ENCODE results near the gene TNNI3K. TPM values are rescaled to one million over a fixed set of nuclear protein-coding genes. Genes with fewer than 3 reads are reported as not detected.

Gene TNNI3K
- total RNA-seq, 4 donors from 2014 or later: 0.63 to 4.5 (median 3.6) TPM

DNA sequence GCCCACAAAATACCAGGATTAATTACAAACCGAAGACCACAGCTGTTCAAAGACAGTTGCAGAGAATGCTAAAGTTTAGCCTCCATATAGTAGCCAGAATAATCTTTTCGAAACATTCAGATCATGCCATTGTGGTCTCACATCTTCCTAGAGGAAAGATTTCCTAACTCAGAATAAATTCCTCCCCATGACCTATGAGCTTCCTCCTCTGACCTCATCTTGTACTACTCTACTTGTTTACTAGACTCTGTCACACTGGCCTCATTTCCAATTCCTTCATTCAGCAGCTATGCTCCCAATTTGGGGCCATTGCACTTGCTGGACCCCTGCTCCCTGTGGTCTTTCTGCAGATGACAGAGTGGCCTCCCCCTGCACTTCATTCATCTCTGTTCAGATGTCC is 349.0 kb downstream of the TNNI3K start:
- no peaks in the 10 kb centered on the region for H3K36me3 ChIP-seq
- H3K27ac ChIP-seq (replicated peaks in 1 of 4): no peak overlapping the region
- intact Hi-C loops (cut with DNase I): no loop called here
- TF ChIP-seq EP300 (IDR thresholded peaks at IDR 0.05) (no peak), POLR2A (IDR thresholded peaks at IDR 0.05; ENCODE audit: low read depth) (no peak), POLR2AphosphoS5 (IDR thresholded peaks at IDR 0.05) (no peak)
- TF ChIP-seq, protein P1, sequence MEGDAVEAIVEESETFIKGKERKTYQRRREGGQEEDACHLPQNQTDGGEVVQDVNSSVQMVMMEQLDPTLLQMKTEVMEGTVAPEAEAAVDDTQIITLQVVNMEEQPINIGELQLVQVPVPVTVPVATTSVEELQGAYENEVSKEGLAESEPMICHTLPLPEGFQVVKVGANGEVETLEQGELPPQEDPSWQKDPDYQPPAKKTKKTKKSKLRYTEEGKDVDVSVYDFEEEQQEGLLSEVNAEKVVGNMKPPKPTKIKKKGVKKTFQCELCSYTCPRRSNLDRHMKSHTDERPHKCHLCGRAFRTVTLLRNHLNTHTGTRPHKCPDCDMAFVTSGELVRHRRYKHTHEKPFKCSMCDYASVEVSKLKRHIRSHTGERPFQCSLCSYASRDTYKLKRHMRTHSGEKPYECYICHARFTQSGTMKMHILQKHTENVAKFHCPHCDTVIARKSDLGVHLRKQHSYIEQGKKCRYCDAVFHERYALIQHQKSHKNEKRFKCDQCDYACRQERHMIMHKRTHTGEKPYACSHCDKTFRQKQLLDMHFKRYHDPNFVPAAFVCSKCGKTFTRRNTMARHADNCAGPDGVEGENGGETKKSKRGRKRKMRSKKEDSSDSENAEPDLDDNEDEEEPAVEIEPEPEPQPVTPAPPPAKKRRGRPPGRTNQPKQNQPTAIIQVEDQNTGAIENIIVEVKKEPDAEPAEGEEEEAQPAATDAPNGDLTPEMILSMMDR (IDR thresholded peaks at IDR 0.05): no peak
- H3K4me1 ChIP-seq: no peaks in the 10 kb centered on the region
- DNase-seq (ENCODE audit: extremely low spot score): no peak
- no peaks in the 10 kb centered on the region for H3K27me3 ChIP-seq
- no peak overlapping the region for H3K4me3 ChIP-seq
- WGBS: 70% methylated on average over 2 of the region's 2 CpGs
- H3K9me3 ChIP-seq: no peaks in the 10 kb centered on the region

DNA sequence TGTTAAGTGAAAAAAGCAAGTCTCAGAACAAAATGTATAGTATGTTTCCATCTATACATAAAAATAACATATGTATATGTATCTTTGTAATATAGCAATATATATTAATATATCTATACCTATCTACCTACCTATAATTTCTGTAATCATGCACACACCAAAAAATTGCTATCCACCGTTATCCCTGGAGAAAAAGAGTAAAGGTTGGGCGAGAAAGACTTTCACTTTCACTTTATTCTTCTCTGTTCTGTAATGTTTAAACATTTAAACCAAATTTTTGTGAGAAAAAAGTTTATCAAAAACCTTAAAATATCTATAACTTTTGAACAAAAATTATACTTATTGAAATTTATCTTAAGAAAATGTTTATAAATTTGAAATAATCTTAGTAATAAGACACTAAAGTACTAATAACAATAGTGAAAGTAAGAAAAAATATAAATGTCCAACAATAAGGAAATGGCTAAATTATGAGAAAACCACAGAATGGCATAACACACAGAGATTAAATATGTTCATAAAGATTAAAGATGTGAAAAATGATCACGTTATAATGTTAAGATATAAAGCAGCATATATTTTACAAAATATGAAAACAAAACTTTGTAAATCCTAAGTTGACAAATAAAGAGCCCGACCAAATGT is 351.2 kb downstream of the TNNI3K start:
- H3K36me3 ChIP-seq: no peaks in the 10 kb centered on the region
- H3K27ac ChIP-seq (replicated peaks in 1 of 4): no peak overlapping the region
- intact Hi-C loops (cut with DNase I): no loop called here
- H3K9me3 ChIP-seq: no peaks in the 10 kb centered on the region
- H3K4me3 ChIP-seq: no peak overlapping the region
- TF ChIP-seq, protein P1 (IDR thresholded peaks at IDR 0.05): no peak
- TF ChIP-seq EP300 (IDR thresholded peaks at IDR 0.05) (no peak), POLR2A (IDR thresholded peaks at IDR 0.05; ENCODE audit: low read depth) (no peak), POLR2AphosphoS5 (IDR thresholded peaks at IDR 0.05) (no peak)
- no peaks in the 10 kb centered on the region for H3K27me3 ChIP-seq
- 81% methylated on average over 4 of the region's 4 CpGs for WGBS
- no peaks in the 10 kb centered on the region for H3K4me1 ChIP-seq
- DNase-seq (ENCODE audit: extremely low spot score): no peak

DNA sequence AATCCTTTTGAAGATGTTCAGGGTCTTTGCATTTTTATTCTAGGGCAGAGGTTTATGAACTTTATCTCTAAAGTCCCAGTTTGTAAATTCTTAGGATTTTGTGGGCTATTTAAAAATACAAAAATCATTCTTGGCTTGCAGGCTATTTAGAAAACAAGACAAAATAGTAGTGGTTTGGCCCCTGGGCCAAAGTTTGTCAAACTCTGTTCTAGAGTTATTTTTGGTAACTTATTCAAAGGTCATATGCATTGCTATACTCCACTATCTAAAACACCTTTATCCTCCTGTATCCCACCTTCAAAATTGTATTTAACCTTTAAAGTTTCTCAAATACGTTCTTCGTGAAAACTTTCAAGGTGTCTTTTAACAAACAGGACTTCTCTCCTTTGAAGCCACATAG is 352.7 kb downstream of the TNNI3K start:
- Histone ChIP-seq H3K4me1 (no peaks in the 10 kb centered on the region), H3K9me3 (no peaks in the 10 kb centered on the region), H3K27ac (replicated peaks in 1 of 4) (no peak overlapping the region), H3K4me3 (no peak overlapping the region), H3K36me3 (no peaks in the 10 kb centered on the region), H3K27me3 (no peaks in the 10 kb centered on the region)
- 93% methylated on average over 2 of the region's 2 CpGs for WGBS
- no peak for DNase-seq (ENCODE audit: extremely low spot score)
- intact Hi-C loops (cut with DNase I): no loop called here
- TF ChIP-seq POLR2AphosphoS5 (IDR thresholded peaks at IDR 0.05) (no peak), POLR2A (IDR thresholded peaks at IDR 0.05; ENCODE audit: low read depth) (no peak), EP300 (IDR thresholded peaks at IDR 0.05) (no peak)
- TF ChIP-seq, protein P1 (IDR thresholded peaks at IDR 0.05): no peak

DNA sequence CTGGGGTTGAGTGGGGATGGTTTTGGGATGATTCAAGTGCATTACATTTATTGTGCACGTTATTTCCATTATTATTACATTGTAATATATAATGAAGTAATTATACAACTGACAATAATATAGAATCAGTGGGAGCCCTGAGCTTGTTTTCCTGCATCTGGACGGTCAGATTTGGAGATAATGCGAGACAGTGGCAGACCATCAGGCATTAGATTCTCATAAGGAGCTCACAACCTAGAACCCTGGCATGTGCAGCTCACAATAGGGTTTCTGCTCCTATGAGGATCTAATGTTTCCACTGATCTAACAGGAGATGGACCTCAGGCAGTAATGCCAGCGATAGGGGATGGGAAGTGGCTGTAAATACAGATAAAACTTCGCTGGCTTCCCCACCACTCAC is 355.1 kb downstream of the TNNI3K start:
- intact Hi-C loops (cut with DNase I): no loop called here
- TF ChIP-seq EP300 (IDR thresholded peaks at IDR 0.05): no peak
- 91% methylated on average over 5 of the region's 5 CpGs for WGBS

DNA sequence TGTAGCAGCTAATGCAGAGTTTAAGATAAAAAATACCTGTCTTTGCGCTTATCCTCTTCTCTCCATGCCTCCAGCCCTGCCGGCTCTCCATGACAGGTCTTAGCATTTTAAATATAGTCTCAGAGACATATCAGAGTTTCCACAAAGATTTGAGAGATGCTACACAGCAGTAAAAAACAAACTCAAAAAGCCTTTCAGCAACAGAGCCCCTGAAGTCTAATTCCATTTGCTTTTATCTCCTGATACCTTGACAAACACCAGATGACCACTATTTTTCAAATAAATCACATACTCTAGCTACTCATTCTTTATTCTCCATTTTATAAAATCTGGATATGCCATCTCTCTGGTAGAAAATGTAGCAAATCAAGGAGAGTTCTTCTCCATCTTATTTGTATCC is 356.8 kb downstream of the TNNI3K start:
- 68% methylated on average over 2 of the region's 2 CpGs for WGBS
- no peak for TF ChIP-seq POLR2AphosphoS5 (IDR thresholded peaks at IDR 0.05)
- no peak for TF ChIP-seq EP300 (IDR thresholded peaks at IDR 0.05)
- no peak for TF ChIP-seq POLR2A (IDR thresholded peaks at IDR 0.05; ENCODE audit: low read depth)
- TF ChIP-seq, protein P1 (IDR thresholded peaks at IDR 0.05): no peak
- no peak overlapping the region for H3K4me3 ChIP-seq
- no peaks in the 10 kb centered on the region for H3K9me3 ChIP-seq
- intact Hi-C loops (cut with DNase I): no loop called here
- no peaks in the 10 kb centered on the region for H3K36me3 ChIP-seq
- no peaks in the 10 kb centered on the region for H3K27me3 ChIP-seq
- no peaks in the 10 kb centered on the region for H3K4me1 ChIP-seq
- no peak overlapping the region for H3K27ac ChIP-seq (replicated peaks in 1 of 4)
- DNase-seq (ENCODE audit: extremely low spot score): no peak

More for the DNA sequence above, 355.1 kb downstream of the TNNI3K start:
- no peaks in the 10 kb centered on the region for H3K36me3 ChIP-seq
- no peak overlapping the region for H3K27ac ChIP-seq (replicated peaks in 1 of 4)
- no peaks in the 10 kb centered on the region for H3K27me3 ChIP-seq
- no peaks in the 10 kb centered on the region for H3K9me3 ChIP-seq
- H3K4me3 ChIP-seq: no peak overlapping the region
- no peak for DNase-seq (ENCODE audit: extremely low spot score)
- H3K4me1 ChIP-seq: no peaks in the 10 kb centered on the region

Data from esophagus muscularis mucosa (tissue), 4 donors.